Measurements from ENCODE around the gene LARGE1. TPM values are rescaled to one million over a fixed set of nuclear protein-coding genes. Genes with fewer than 3 reads are reported as not detected.

LARGE1 gene
- total RNA-seq, 1 donor from 2014 or later, result 81.2 TPM

DNA sequence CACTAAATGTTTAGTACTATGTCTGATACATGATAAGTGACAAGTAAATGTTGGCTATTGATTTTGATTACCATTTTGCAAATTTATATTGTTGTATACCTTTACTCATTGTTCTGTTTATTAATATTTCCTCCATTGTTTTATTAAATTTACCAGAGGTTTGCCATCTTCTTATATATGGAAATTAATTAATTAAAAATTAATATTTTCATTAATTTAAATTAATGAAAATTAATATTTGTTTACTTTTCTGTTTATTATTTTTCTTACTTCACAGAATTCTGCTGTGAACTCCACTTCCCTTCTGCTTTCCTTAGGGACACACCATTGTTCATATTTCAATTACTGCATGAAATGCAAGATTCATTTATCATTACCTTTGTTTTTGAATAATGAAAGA, 331.0 kb downstream of the LARGE1 start:
- H3K27ac Mint-ChIP-seq (ENCODE audit: unreplicated experiment), result no peak overlapping the region
- DNase-seq, result no peak
- H3K27me3 Mint-ChIP-seq (ENCODE audit: unreplicated experiment), result no peaks in the 10 kb centered on the region
- H3K9me3 Mint-ChIP-seq (ENCODE audit: unreplicated experiment), result peaks cover 2% of the 10 kb centered on the region
- no peaks in the 10 kb centered on the region for H3K36me3 Mint-ChIP-seq (ENCODE audit: unreplicated experiment)
- H3K4me3 Mint-ChIP-seq (ENCODE audit: unreplicated experiment), result no peak overlapping the region
- H3K4me1 Mint-ChIP-seq (ENCODE audit: low read depth, unreplicated experiment), result no peaks in the 10 kb centered on the region
- TF ChIP-seq CTCF (IDR thresholded peaks at IDR 0.05; ENCODE audit: partially characterized antibody, unreplicated experiment), result no peak

GRCh38 chr22:33588860-33589259, 331.4 kb downstream of the LARGE1 start:
- Mint-ChIP-seq H3K27me3 (ENCODE audit: unreplicated experiment) (no peaks in the 10 kb centered on the region), H3K9me3 (ENCODE audit: unreplicated experiment) (peaks cover 2% of the 10 kb centered on the region), H3K4me1 (ENCODE audit: low read depth, unreplicated experiment) (no peaks in the 10 kb centered on the region), H3K36me3 (ENCODE audit: unreplicated experiment) (no peaks in the 10 kb centered on the region), H3K4me3 (ENCODE audit: unreplicated experiment) (no peak overlapping the region), H3K27ac (ENCODE audit: unreplicated experiment) (no peak overlapping the region)
- TF ChIP-seq CTCF (IDR thresholded peaks at IDR 0.05; ENCODE audit: partially characterized antibody, unreplicated experiment), result no peak
- no peak for DNase-seq

- no peak overlapping the region for H3K27ac Mint-ChIP-seq (ENCODE audit: unreplicated experiment)
- TF ChIP-seq CTCF (IDR thresholded peaks at IDR 0.05; ENCODE audit: partially characterized antibody, unreplicated experiment), result no peak
Measured at GRCh38 chr22:33584152-33584551, 336.1 kb downstream of the LARGE1 start.

DNA sequence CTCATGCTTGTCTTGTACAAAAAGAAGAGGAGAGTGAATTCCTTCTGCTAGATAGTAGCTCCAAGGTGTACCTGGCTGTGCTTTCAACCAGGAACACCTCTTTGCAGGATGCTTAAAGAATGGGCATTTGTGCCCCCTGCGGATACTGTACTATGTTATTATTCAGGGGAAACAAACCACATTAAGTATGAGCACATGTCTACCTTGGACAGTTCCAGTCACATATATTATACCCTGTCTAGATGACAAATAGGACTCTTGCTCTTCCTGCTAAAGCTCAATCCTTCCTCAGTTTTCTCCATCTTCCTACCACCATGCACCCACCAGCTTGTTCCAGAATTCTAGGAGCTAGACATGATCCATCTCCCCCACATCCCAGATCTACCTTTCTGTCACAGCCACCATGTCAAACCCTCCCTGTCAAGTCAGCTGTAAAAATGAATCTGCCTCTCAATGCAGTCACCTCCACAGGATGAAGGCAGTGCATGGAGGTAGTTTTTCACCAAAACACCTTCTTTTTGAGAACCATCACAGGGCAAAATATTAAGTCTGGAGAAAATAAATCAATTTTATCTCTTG, 337.4 kb downstream of the LARGE1 start:
- Mint-ChIP-seq H3K9me3 (ENCODE audit: unreplicated experiment) (peaks cover 6% of the 10 kb centered on the region), H3K27me3 (ENCODE audit: unreplicated experiment) (peaks cover 3% of the 10 kb centered on the region), H3K4me1 (ENCODE audit: low read depth, unreplicated experiment) (no peaks in the 10 kb centered on the region), H3K36me3 (ENCODE audit: unreplicated experiment) (no peaks in the 10 kb centered on the region), H3K27ac (ENCODE audit: unreplicated experiment) (no peak overlapping the region), H3K4me3 (ENCODE audit: unreplicated experiment) (no peak overlapping the region)
- DNase-seq, result no peak
- TF ChIP-seq CTCF (IDR thresholded peaks at IDR 0.05; ENCODE audit: partially characterized antibody, unreplicated experiment), result no peak

More at GRCh38 chr22:33584152-33584551, 336.1 kb downstream of the LARGE1 start:
- Mint-ChIP-seq H3K9me3 (ENCODE audit: unreplicated experiment) (peaks cover 4% of the 10 kb centered on the region), H3K4me3 (ENCODE audit: unreplicated experiment) (no peak overlapping the region), H3K36me3 (ENCODE audit: unreplicated experiment) (no peaks in the 10 kb centered on the region), H3K27me3 (ENCODE audit: unreplicated experiment) (peaks cover 3% of the 10 kb centered on the region), H3K4me1 (ENCODE audit: low read depth, unreplicated experiment) (no peaks in the 10 kb centered on the region)
- no peak for DNase-seq

GRCh38 chr22:33580310-33580709, 340.0 kb downstream of the LARGE1 start:
- H3K4me1 Mint-ChIP-seq (ENCODE audit: low read depth, unreplicated experiment), result no peaks in the 10 kb centered on the region
- no peaks in the 10 kb centered on the region for H3K36me3 Mint-ChIP-seq (ENCODE audit: unreplicated experiment)
- no peak for TF ChIP-seq CTCF (IDR thresholded peaks at IDR 0.05; ENCODE audit: partially characterized antibody, unreplicated experiment)
- no peak for DNase-seq
- H3K27me3 Mint-ChIP-seq (ENCODE audit: unreplicated experiment), result peaks cover 3% of the 10 kb centered on the region
- no peak overlapping the region for H3K4me3 Mint-ChIP-seq (ENCODE audit: unreplicated experiment)
- no peak overlapping the region for H3K27ac Mint-ChIP-seq (ENCODE audit: unreplicated experiment)
- peaks cover 5% of the 10 kb centered on the region for H3K9me3 Mint-ChIP-seq (ENCODE audit: unreplicated experiment)

Data from glutamatergic neuron (in vitro differentiated cells).